SK-N-SH (cell line): Measurements from ENCODE around the gene RTN4. TPM values are rescaled to one million over a fixed set of nuclear protein-coding genes. Genes with fewer than 3 reads are reported as not detected.
A peak's percentile ranks its signal among the peaks of the same experiment; 100 is the strongest.

Experiments
- CTCF ChIA-PET: fragments of 300-600, 350-600 bp; formaldehyde crosslinking; extraction: SDS; loops from one replicate; lab custom pipeline; 2021; lab: Yijun Ruan, JAX
- POLR2A ChIA-PET: fragments of 350-600 bp; sonication (Branson Sonifier 250); formaldehyde crosslinking; extraction: SDS; loops from one replicate; lab custom pipeline; 2020; ENCODE audit warnings: antibody characterized with exemption, inconsistent platforms; lab: Yijun Ruan, JAX
- DNase-seq: peaks from one replicate; pipeline ENCODE4 v3.0.0; 2012
- H2AFZ ChIP-seq: fragments of 200-600 bp; sonication (generic); 2 replicates; pipeline ENCODE4 v1.8.1; 2016; ENCODE audit warnings: antibody characterized with exemption, mild to moderate bottlenecking, low read depth
- H3F3A ChIP-seq: fragments of 200-600 bp; sonication (generic); replicated peaks from 2 replicates; pipeline ENCODE3; 2016; ENCODE audit warnings: antibody characterized with exemption, mild to moderate bottlenecking; ENCODE audit not compliant: insufficient read depth
- H3K27ac ChIP-seq, 2 experiments: fragments of 200-500 bp in 1 of 2; fragments of 200-600 bp in 1 of 2; sonication (Bioruptor generic) in 1 of 2; sonication (generic), shearing (Covaris generic) in 1 of 2; 2 replicates each; pipeline versions ENCODE4 v1.5.1 to v1.6.1; 2014 to 2016; ENCODE audit warnings: low read depth in 2 of 2, inconsistent platforms in 1 of 2, low read length in 1 of 2, mild to moderate bottlenecking in 1 of 2, mixed read lengths in 1 of 2
- H3K27me3 ChIP-seq: fragments of 200-600 bp; sonication (generic), shearing (Covaris generic); 2 replicates; pipeline ENCODE4 v1.6.1; 2016; ENCODE audit warnings: mixed run types; ENCODE audit not compliant: insufficient read depth
- H3K36me3 ChIP-seq, 2 experiments: fragments of 200-500 bp in 1 of 2; fragments of 200-600 bp in 1 of 2; sonication (Bioruptor generic) in 1 of 2; sonication (generic) in 1 of 2; replicated peaks in 1 of 2; 2 replicates each; pipeline versions ENCODE3 to v1.5.1; 2014 to 2016; ENCODE audit warnings: low read length in 1 of 2, mild to moderate bottlenecking in 1 of 2; ENCODE audit not compliant: insufficient read depth in 2 of 2, control insufficient read depth in 1 of 2
- H3K4me1 ChIP-seq, 2 experiments: fragments of 200-500 bp in 1 of 2; fragments of 200-600 bp in 1 of 2; sonication (Bioruptor generic) in 1 of 2; sonication (generic), shearing (Covaris generic) in 1 of 2; 2 replicates each; pipeline versions ENCODE4 v1.5.1 to v1.6.1; 2014 to 2016; ENCODE audit warnings: low read depth in 1 of 2, low read length in 1 of 2, mixed run types in 1 of 2; ENCODE audit not compliant: insufficient read depth in 2 of 2, control insufficient read depth in 1 of 2
- H3K4me2 ChIP-seq: fragments of 200-600 bp; sonication (generic), shearing (Covaris generic); 2 replicates; pipeline ENCODE4 v1.6.1; 2017; ENCODE audit warnings: mixed run types
- H3K4me3 ChIP-seq, 2 experiments: fragments of 200-500 bp in 1 of 2; fragments of 200-600 bp in 1 of 2; sonication (Bioruptor generic) in 1 of 2; sonication (generic), shearing (Covaris generic) in 1 of 2; 2 replicates each; pipeline versions ENCODE4 v1.5.1 to v1.8.1; 2014 to 2016; ENCODE audit warnings: low read depth in 2 of 2, inconsistent platforms in 1 of 2, low read length in 1 of 2, mild to moderate bottlenecking in 1 of 2, mixed read lengths in 1 of 2, moderate library complexity in 1 of 2
- H3K79me2 ChIP-seq: fragments of 200-600 bp; sonication (generic); 2 replicates; pipeline ENCODE4 v1.8.1; 2017; ENCODE audit warnings: mild to moderate bottlenecking; ENCODE audit not compliant: insufficient read depth
- H3K9ac ChIP-seq: fragments of 200-600 bp; sonication (generic); 2 replicates; pipeline ENCODE4 v1.6.1; 2017; ENCODE audit warnings: mixed run types
- H3K9me2 ChIP-seq: fragments of 200-600 bp; sonication (generic); 2 replicates; pipeline ENCODE4 v1.6.1; 2017; ENCODE audit warnings: mixed run types
- H3K9me3 ChIP-seq: fragments of 200-600 bp; sonication (generic); 2 replicates; pipeline ENCODE4 v1.6.1; 2017; ENCODE audit warnings: mixed run types, mild to moderate bottlenecking, moderate library complexity
- H4K20me1 ChIP-seq: fragments of 200-600 bp; sonication (generic); 2 replicates; pipeline ENCODE4 v1.6.1; 2017; ENCODE audit warnings: mild to moderate bottlenecking, mixed run types; ENCODE audit not compliant: insufficient read depth
- CHD2 ChIP-seq: fragments of 150-350 bp; IDR thresholded peaks from 2 replicates; pipeline ENCODE4 v1.6.1; 2018; ENCODE audit warnings: low read length; ENCODE audit not compliant: partially characterized antibody
- CTCF ChIP-seq: fragments of 200-600 bp; sonication (generic); IDR thresholded peaks from 2 replicates; pipeline ENCODE4 v1.6.1; 2017; ENCODE audit warnings: antibody characterized with exemption, mild to moderate bottlenecking, moderate library complexity
- EP300 ChIP-seq, 2 experiments: IDR thresholded peaks; 2 replicates each; pipeline versions ENCODE4 v1.4.0 to v1.6.1; 2012; ENCODE audit warnings: borderline replicate concordance in 1 of 2, low read depth in 1 of 2, low read length in 1 of 2
- FOXJ3 ChIP-seq: sonication (generic); formaldehyde crosslinking; IDR thresholded peaks from 2 replicates; pipeline ENCODE4 v1.5.1; 2020; ENCODE audit warnings: mild to moderate bottlenecking, missing genetic modification reagents
- FOXM1 ChIP-seq: IDR thresholded peaks from 2 replicates; pipeline ENCODE4 v1.4.0; 2012; ENCODE audit warnings: low read depth, mild to moderate bottlenecking
- IRF3 ChIP-seq: fragments of 150-350 bp; IDR thresholded peaks from 2 replicates; pipeline ENCODE4 v1.6.1; 2016; ENCODE audit warnings: mild to moderate bottlenecking, low read depth, low read length
- JUND ChIP-seq: IDR thresholded peaks from 2 replicates; pipeline ENCODE4 v1.4.0; 2012
- MAX ChIP-seq: IDR thresholded peaks from 2 replicates; pipeline ENCODE4 v1.4.0; 2012; ENCODE audit warnings: low read depth
- MXI1 ChIP-seq: IDR thresholded peaks from 2 replicates; pipeline ENCODE4 v1.6.1; 2012; ENCODE audit warnings: mild to moderate bottlenecking, low read depth, low read length, improper control_type of control experiment
- REST ChIP-seq: IDR thresholded peaks from 2 replicates; pipeline ENCODE4 v1.6.1; 2012; ENCODE audit warnings: mild to moderate bottlenecking, low read depth, low read length, moderate library complexity
- RFX5 ChIP-seq: IDR thresholded peaks from 2 replicates; pipeline ENCODE4 v1.6.1; 2012; ENCODE audit warnings: mild to moderate bottlenecking, improper control_type of control experiment, low read length
- SIN3A ChIP-seq: IDR thresholded peaks from 2 replicates; pipeline ENCODE4 v1.6.1; 2012; ENCODE audit warnings: low read depth, mild to moderate bottlenecking, low read length, moderate library complexity, borderline replicate concordance
- YY1 ChIP-seq: IDR thresholded peaks from 2 replicates; pipeline ENCODE4 v1.4.0; 2012; ENCODE audit warnings: low read depth, mild to moderate bottlenecking
- WGBS: methylation state at CpG from one replicate; pipeline ENCODE4 v1.1.6; 2017; ENCODE audit warnings: low lambda C conversion rate; 5-methylcytosine and 5-hydroxymethylcytosine counted together
- polyA plus RNA-seq, 3 experiments: library from polyadenylated mRNA; depleted of rRNA; stranded (reverse); fragments of >200 nt; gene quantifications; 2 replicates each; pipeline ENCODE4 v1.2.3, GENCODE V29; 2012

Gene RTN4
- polyA plus RNA-seq, 1 of the 3 experiments (the other 2 are of a cell fraction): 315 TPM

GRCh38 chr2:55001716-55002115 lies 48.5 kb downstream of the RTN4 start:
- no peak for DNase-seq
- Histone ChIP-seq H3K27me3 (no peaks in the 10 kb centered on the region), H3K9ac (no peak overlapping the region), H4K20me1 (peaks cover 100% of the 10 kb centered on the region), H3K9me3 (no peaks in the 10 kb centered on the region), H3K9me2 (no peaks in the 10 kb centered on the region), H3K4me2 (peak overlapping the region; percentile 10; the same call in 1 of the 2 replicates), H3K36me3 (peaks cover 2 to 6% of the 10 kb centered on the region in 2 experiments), H3K4me3 (no peak overlapping the region), H3K27ac (peak overlapping the region in 1 of 2 experiments; percentile 36; a peak in 1 of 4 replicates)
- POLR2A ChIA-PET: no interaction called here
- TF ChIP-seq REST: no peak
- no peak for TF ChIP-seq JUND
- no peak for TF ChIP-seq RFX5
- no peak for TF ChIP-seq FOXM1
- TF ChIP-seq CTCF: no peak
- no peak for TF ChIP-seq FOXJ3 (CRISPR knock-in tag)
- TF ChIP-seq MAX: no peak
- no peak for TF ChIP-seq YY1
- no peak for TF ChIP-seq EP300 (IDR thresholded peaks at IDR 0.05; ENCODE audit: borderline replicate concordance in 1 of 2, low read depth in 1 of 2, low read length in 1 of 2)
- TF ChIP-seq SIN3A: no peak
- TF ChIP-seq, all 33 proteins: peak for 0
- H3K4me1 ChIP-seq: peaks cover 23 to 61% of the 10 kb centered on the region in 2 experiments
- 54% methylated on average over 2 of the region's 2 CpGs for WGBS
- peaks cover 70% of the 10 kb centered on the region for H3F3A ChIP-seq
- H2AFZ ChIP-seq: no peak overlapping the region
- H3K79me2 ChIP-seq: peaks cover 100% of the 10 kb centered on the region
- CTCF ChIA-PET: interaction anchor here (0.6 to 1.5 kb wide), 3 partner anchors 10 to 167 kb away, joined by 3 to 7 read pairs (median 3); no protein-coding TSS in a partner anchor

- H3K4me1 ChIP-seq: peaks cover 24 to 53% of the 10 kb centered on the region in 2 experiments
- no peak overlapping the region for H2AFZ ChIP-seq
- no peak for DNase-seq
- TF ChIP-seq IRF3: no peak
- no peak for TF ChIP-seq REST
- TF ChIP-seq CHD2: no peak
- no peak for TF ChIP-seq MXI1
- CTCF ChIA-PET: interaction anchor here (0.9 kb wide), 1 partner anchor 11 kb away, joined by 5 read pairs; no protein-coding TSS in a partner anchor
- H3K36me3 ChIP-seq: peaks cover 10 to 17% of the 10 kb centered on the region in 2 experiments
- H3K27me3 ChIP-seq: no peaks in the 10 kb centered on the region
- no peaks in the 10 kb centered on the region for H3K9me2 ChIP-seq
- peaks cover 100% of the 10 kb centered on the region for H4K20me1 ChIP-seq
- H3K4me3 ChIP-seq: no peak overlapping the region
- H3K9me3 ChIP-seq: no peaks in the 10 kb centered on the region
- peaks cover 100% of the 10 kb centered on the region for H3K79me2 ChIP-seq
- H3K4me2 ChIP-seq: peak overlapping the region; percentile 62
- POLR2A ChIA-PET: no interaction called here
- H3K27ac ChIP-seq: peak overlapping the region in 1 of 2 experiments; percentile 68; a peak in 2 of 4 replicates
- H3K9ac ChIP-seq: no peak overlapping the region
- 66% methylated on average over 4 of the region's 4 CpGs for WGBS
- H3F3A ChIP-seq: peaks cover 61% of the 10 kb centered on the region
These were observed 49.9 kb downstream of the RTN4 start for GRCh38 chr2:55000341-55000740.
